ENCODE measurements around the gene CFAP58. TPM values are rescaled to one million over a fixed set of nuclear protein-coding genes. Genes with fewer than 3 reads are reported as not detected.

Gene CFAP58
- total and polyA plus RNA-seq, 2 donors = 0.19 to 0.34 TPM

DNA sequence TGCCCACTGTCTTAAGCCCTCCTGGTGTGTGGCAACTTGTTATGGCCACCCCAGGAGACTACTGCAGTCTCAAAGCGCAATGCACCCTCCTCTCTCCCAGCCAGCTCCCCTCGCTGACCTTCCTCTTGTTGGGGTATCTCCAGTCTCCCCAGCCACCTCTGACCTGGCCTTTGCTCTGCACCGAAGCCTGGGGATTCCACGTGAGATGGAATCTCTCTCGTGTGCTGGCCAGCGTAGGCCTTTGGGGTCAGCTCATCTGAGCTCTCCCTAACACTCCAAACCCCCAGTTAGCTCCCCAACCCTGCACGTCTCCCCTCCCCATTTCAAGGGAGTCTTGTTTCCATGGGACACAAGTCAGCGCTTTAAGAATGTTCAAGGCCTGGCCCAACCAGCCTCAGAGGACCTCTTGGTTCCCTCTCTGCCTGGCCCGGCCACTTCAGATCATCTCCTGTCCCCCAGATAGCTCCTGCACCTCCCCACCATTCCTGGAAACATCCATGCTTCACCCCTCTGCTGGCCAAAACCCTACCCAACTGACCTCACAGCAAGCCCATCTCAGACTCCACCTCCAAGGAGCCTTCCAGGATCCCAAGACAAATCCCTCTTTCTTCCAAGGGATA lies 26.5 kb upstream of the CFAP58 start:
- Histone ChIP-seq H3K27me3 (ENCODE audit: control insufficient read depth in 2 of 2, insufficient read depth in 1 of 2, low read length in 1 of 2) (no peaks in the 10 kb centered on the region), H3K27ac (ENCODE audit: low read depth in 1 of 2, low read length in 1 of 2) (peak overlapping the region in 1 of 2 donors; percentile 92), H3K4me1 (ENCODE audit: control insufficient read depth in 2 of 2, insufficient read depth in 2 of 2, low read length in 2 of 2) (peaks cover 63 to 100% of the 10 kb centered on the region in 2 donors), H3K9me3 (ENCODE audit: control insufficient read depth in 2 of 2, insufficient read depth in 1 of 2, low read length in 1 of 2) (no peaks in the 10 kb centered on the region), H3K4me3 (ENCODE audit: low read length in 2 of 2) (peak overlapping the region in 1 of 2 donors; percentile 48), H3K36me3 (ENCODE audit: control insufficient read depth in 2 of 2, insufficient read depth in 2 of 2, low read length in 1 of 2) (peaks cover 10 to 20% of the 10 kb centered on the region in 2 donors)
- DNase-seq (ENCODE audit: low read depth in 6 of 9, low spot score in 9 of 9) = no peak
- over 99% methylated on average over 9 of the region's 9 CpGs for WGBS

DNA sequence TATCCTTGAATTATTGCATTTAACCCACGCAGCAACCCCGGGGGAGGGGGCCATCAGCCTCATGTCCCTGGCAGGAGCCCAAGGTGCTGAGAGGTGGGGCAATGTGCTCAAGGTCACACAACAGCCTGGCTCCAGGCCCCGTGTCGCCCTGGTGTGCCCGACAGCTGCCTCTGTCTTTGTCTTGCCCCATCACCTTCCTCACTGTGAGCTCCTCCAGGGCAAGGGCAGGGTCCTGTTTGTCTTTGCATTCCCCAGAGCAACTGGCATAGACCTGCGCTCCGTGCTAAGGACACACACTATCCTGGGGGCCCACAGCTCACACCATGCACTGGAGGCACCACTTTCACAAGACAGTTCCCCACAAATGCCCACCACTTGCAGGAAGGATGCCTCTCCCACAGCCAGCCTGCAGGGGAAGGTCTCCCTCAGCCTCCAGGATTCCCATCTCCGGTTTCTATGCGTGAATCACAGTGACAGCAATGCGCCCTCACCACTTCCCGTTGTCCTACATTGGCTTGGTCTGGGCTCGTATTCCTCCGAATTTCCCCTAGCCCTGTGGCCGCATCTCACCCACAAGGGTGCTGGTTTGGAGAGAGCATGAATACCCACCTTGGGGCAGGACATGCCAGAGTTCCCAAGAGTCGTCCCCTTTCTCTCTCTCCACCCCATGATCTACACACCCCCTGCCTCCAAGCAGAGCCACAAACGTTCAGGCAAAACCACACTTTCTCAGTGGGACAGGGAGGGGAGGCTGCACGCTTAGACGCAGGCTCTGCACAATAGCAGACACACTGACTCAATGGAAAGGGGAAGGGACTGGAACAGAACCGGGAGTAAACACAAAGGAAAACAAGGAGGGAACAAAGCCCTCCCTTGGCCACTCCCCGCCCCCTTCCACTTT lies 25.6 kb upstream of the CFAP58 start:
- no peak for DNase-seq (ENCODE audit: low read depth in 6 of 9, low spot score in 9 of 9)

GRCh38 chr10:104328646-104328895 lies 25.1 kb upstream of the CFAP58 start:
- DNase-seq (ENCODE audit: low read depth in 6 of 9, low spot score in 9 of 9) = no peak
- Histone ChIP-seq H3K36me3 (ENCODE audit: control insufficient read depth in 2 of 2, insufficient read depth in 2 of 2, low read length in 1 of 2) (peaks cover 10 to 19% of the 10 kb centered on the region in 2 donors), H3K9me3 (ENCODE audit: control insufficient read depth in 2 of 2, insufficient read depth in 1 of 2, low read length in 1 of 2) (no peaks in the 10 kb centered on the region), H3K4me1 (ENCODE audit: control insufficient read depth in 2 of 2, insufficient read depth in 2 of 2, low read length in 2 of 2) (peaks cover 61 to 100% of the 10 kb centered on the region in 2 donors), H3K27me3 (ENCODE audit: control insufficient read depth in 2 of 2, insufficient read depth in 1 of 2, low read length in 1 of 2) (no peaks in the 10 kb centered on the region), H3K4me3 (ENCODE audit: low read length in 2 of 2) (peak overlapping the region; percentile 37 to 48), H3K27ac (ENCODE audit: low read depth in 1 of 2, low read length in 1 of 2) (peak overlapping the region; percentile 88 to 92)
- 2% methylated on average over 3 of the region's 3 CpGs for WGBS

More for the DNA sequence above, 25.6 kb upstream of the CFAP58 start:
- peak overlapping the region; percentile 37 to 48 for H3K4me3 ChIP-seq (ENCODE audit: low read length in 2 of 2)
- H3K36me3 ChIP-seq (ENCODE audit: control insufficient read depth in 2 of 2, insufficient read depth in 2 of 2, low read length in 1 of 2) = peaks cover 10 to 20% of the 10 kb centered on the region in 2 donors
- no peaks in the 10 kb centered on the region for H3K9me3 ChIP-seq (ENCODE audit: control insufficient read depth in 2 of 2, insufficient read depth in 1 of 2, low read length in 1 of 2)
- 26% methylated on average over 20 of the region's 20 CpGs for WGBS
- no peaks in the 10 kb centered on the region for H3K27me3 ChIP-seq (ENCODE audit: control insufficient read depth in 2 of 2, insufficient read depth in 1 of 2, low read length in 1 of 2)
- peak overlapping the region; percentile 88 to 92 for H3K27ac ChIP-seq (ENCODE audit: low read depth in 1 of 2, low read length in 1 of 2)
- peaks cover 57 to 100% of the 10 kb centered on the region in 2 donors for H3K4me1 ChIP-seq (ENCODE audit: control insufficient read depth in 2 of 2, insufficient read depth in 2 of 2, low read length in 2 of 2)

DNA sequence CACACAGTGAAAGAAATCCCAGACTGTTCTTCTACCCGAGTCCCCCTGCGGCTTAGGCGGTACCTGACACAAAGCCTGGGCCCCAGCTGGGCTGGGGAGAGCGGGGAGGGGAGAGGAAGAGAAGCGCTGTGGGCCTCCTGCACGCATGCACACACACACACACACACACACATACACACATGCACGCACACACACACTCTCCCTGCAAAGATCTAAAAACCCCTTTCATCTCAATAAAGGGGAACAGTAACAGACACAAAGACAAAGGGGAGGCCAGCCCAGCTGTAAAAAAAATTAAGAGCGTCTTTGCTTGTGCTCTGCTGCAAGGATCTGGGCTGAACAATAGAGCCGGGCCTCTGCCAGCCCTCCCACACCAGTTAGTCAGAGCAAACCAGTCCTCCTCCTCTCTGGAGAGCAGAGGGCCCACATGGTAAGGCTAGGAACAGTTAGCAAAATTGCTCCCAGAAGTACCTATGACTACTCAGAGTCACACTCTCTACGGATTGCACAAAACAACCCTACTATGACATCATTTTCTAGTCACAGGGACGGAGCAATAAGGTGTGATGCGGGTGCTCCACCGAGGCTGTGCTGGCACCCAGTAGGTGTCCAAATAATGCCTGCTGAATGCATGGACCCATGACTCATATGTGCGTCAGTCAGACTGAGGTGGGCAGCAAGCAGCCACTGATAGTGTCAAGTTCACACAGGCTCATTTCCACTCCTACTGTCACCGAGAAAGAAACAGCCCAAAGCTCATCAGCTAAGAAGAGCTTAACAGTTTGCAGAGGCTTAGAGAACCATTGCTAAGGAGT lies 24.5 kb upstream of the CFAP58 start:
- DNase-seq (ENCODE audit: low read depth in 6 of 9, low spot score in 9 of 9) = peak in 7 of 9 donors; percentile 59 to 92 (median 82)
- 23% methylated on average over 15 of the region's 15 CpGs for WGBS
- no peaks in the 10 kb centered on the region for H3K9me3 ChIP-seq (ENCODE audit: control insufficient read depth in 2 of 2, insufficient read depth in 1 of 2, low read length in 1 of 2)
- no peaks in the 10 kb centered on the region for H3K27me3 ChIP-seq (ENCODE audit: control insufficient read depth in 2 of 2, insufficient read depth in 1 of 2, low read length in 1 of 2)
- H3K36me3 ChIP-seq (ENCODE audit: control insufficient read depth in 2 of 2, insufficient read depth in 2 of 2, low read length in 1 of 2) = peaks cover 10 to 15% of the 10 kb centered on the region in 2 donors
- H3K4me3 ChIP-seq (ENCODE audit: low read length in 2 of 2) = peak overlapping the region; percentile 37 to 48
- H3K4me1 ChIP-seq (ENCODE audit: control insufficient read depth in 2 of 2, insufficient read depth in 2 of 2, low read length in 2 of 2) = peaks cover 60 to 100% of the 10 kb centered on the region in 2 donors
- peak overlapping the region; percentile 88 to 92 for H3K27ac ChIP-seq (ENCODE audit: low read depth in 1 of 2, low read length in 1 of 2)

DNA sequence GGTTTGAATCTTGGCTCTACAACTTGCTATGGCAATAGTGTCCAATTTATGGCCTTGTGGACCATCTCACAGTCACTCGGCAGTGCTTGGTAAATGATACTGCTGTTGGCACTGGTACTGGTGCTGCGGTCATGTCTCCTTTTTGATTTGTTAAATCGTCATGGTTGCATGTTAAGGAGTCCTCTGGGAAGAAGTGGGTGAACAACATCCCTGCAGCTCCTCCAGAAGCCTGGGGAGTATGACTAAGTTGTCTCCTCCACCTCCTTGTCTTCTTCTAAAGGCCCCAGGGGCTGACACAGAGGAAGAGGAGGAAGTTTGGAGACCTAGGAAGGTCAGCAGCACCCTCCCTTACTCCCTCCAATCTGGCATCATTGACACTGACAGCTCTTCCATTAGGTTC lies 23.9 kb upstream of the CFAP58 start:
- peaks cover 59 to 100% of the 10 kb centered on the region in 2 donors for H3K4me1 ChIP-seq (ENCODE audit: control insufficient read depth in 2 of 2, insufficient read depth in 2 of 2, low read length in 2 of 2)
- WGBS = 85% methylated on average over 3 of the region's 3 CpGs
- H3K36me3 ChIP-seq (ENCODE audit: control insufficient read depth in 2 of 2, insufficient read depth in 2 of 2, low read length in 1 of 2) = peaks cover 10 to 20% of the 10 kb centered on the region in 2 donors
- H3K4me3 ChIP-seq (ENCODE audit: low read length in 2 of 2) = no peak overlapping the region
- no peaks in the 10 kb centered on the region for H3K27me3 ChIP-seq (ENCODE audit: control insufficient read depth in 2 of 2, insufficient read depth in 1 of 2, low read length in 1 of 2)
- H3K27ac ChIP-seq (ENCODE audit: low read depth in 1 of 2, low read length in 1 of 2) = peak overlapping the region; percentile 88 to 92
- H3K9me3 ChIP-seq (ENCODE audit: control insufficient read depth in 2 of 2, insufficient read depth in 1 of 2, low read length in 1 of 2) = no peaks in the 10 kb centered on the region
- DNase-seq (ENCODE audit: low read depth in 6 of 9, low spot score in 9 of 9) = no peak

DNA sequence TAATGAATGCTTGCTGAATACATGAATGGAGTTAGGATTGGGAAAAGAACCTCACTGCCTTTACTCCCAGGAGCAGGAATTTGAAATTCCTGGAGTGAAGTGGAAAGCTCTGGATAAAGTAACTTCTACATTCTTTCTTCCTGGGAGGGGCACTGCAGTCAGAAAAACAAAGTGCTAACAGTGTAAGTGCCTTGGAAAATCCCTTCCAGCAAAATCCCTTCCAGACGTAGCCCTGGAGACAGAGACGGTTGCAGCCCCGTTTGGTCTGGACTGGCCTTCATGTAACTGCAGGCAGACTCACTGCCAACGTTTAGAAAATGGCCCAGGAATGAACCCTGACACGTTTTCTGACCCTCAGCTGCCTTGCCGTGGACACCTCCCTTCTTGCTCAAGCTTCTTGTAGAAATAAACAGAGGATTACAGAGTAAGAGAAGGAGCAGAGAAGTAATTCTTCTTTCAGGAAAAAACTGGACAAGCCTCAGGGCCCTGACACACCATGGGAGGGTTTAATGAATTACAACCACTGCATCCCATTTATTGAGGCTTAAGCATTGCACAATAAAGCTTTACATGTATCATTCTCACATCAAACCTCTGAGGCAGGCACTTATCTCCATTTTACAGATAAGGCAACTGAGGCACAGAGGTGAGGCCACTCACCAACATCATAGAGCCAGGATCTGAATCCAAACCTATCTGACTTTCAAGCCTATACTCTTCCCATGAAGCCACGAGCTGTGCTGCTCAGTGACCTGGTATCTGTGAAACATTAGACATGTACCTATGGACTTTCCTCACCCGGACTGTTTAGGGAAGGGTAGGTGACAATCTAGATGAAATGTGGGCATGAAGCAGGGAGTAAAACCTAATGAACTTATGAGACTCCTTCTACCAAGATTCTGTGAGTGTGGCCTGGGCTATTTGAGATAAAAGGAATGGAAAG lies 23.2 kb upstream of the CFAP58 start:
- WGBS = 84% methylated on average over 8 of the region's 8 CpGs
- H3K27me3 ChIP-seq (ENCODE audit: control insufficient read depth in 2 of 2, insufficient read depth in 1 of 2, low read length in 1 of 2) = no peaks in the 10 kb centered on the region
- no peak overlapping the region for H3K4me3 ChIP-seq (ENCODE audit: low read length in 2 of 2)
- peaks cover 7 to 20% of the 10 kb centered on the region in 2 donors for H3K36me3 ChIP-seq (ENCODE audit: control insufficient read depth in 2 of 2, insufficient read depth in 2 of 2, low read length in 1 of 2)
- H3K9me3 ChIP-seq (ENCODE audit: control insufficient read depth in 2 of 2, insufficient read depth in 1 of 2, low read length in 1 of 2) = no peaks in the 10 kb centered on the region
- H3K4me1 ChIP-seq (ENCODE audit: control insufficient read depth in 2 of 2, insufficient read depth in 2 of 2, low read length in 2 of 2) = peaks cover 59 to 99% of the 10 kb centered on the region in 2 donors
- H3K27ac ChIP-seq (ENCODE audit: low read depth in 1 of 2, low read length in 1 of 2) = peak overlapping the region; percentile 46 to 92
- no peak for DNase-seq (ENCODE audit: low read depth in 6 of 9, low spot score in 9 of 9)

DNA sequence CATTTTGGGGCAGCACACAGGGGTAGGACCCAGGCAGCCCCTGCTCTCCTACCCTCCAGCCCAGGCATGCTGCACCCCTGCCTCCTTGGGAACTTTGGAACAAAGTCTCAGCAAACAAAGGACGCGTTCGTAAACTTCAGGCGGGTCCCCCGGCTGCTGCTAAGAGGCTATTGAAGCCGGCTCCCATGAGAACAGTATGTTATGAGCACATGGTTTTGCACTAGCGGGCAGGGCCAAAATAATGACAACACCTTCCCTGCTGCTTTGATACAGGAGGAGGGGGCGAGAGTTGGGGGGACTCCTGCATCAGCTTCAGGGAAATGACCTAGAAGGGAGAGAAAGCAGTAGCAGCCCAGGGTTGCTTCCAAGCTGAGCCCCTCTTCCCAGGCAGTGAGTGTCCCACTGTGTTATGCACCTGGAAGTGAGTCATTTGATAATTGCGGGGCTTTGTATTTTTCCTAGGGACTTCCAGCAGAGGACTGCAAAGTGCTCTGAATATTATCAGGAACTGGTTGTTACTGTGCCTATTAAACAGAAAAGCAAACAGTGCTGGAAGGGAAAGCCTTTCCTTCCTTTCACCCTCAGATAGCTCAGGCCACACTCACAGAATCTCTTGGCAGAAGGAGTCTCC lies 22.3 kb upstream of the CFAP58 start:
- Histone ChIP-seq H3K36me3 (ENCODE audit: control insufficient read depth in 2 of 2, insufficient read depth in 2 of 2, low read length in 1 of 2) (peaks cover 2 to 16% of the 10 kb centered on the region in 2 donors), H3K4me3 (ENCODE audit: low read length in 2 of 2) (no peak overlapping the region), H3K27ac (ENCODE audit: low read depth in 1 of 2, low read length in 1 of 2) (peak overlapping the region in 1 of 2 donors; percentile 57), H3K4me1 (ENCODE audit: control insufficient read depth in 2 of 2, insufficient read depth in 2 of 2, low read length in 2 of 2) (peaks cover 57 to 99% of the 10 kb centered on the region in 2 donors), H3K27me3 (ENCODE audit: control insufficient read depth in 2 of 2, insufficient read depth in 1 of 2, low read length in 1 of 2) (no peaks in the 10 kb centered on the region), H3K9me3 (ENCODE audit: control insufficient read depth in 2 of 2, insufficient read depth in 1 of 2, low read length in 1 of 2) (no peaks in the 10 kb centered on the region)
- 88% methylated on average over 9 of the region's 9 CpGs for WGBS
- DNase-seq (ENCODE audit: low read depth in 6 of 9, low spot score in 9 of 9) = no peak

Data from thymus (tissue), 11 donors.